Endothelial cell of umbilical vein (primary cell): ENCODE data around the gene SCAPER. TPM values are rescaled to one million over a fixed set of nuclear protein-coding genes. Genes with fewer than 3 reads are reported as not detected.

Experiments used
- BruUV-seq: library from RNA; stranded (reverse); fragments of 400-500 nt; replicated peaks from 2 replicates; lab custom pipeline; 2021; lab: Mats Ljungman, UMichigan
- CTCF ChIA-PET: fragments of 300-600, 350-600 bp; sonication (Branson Sonifier 250); formaldehyde crosslinking; loops from one replicate; lab custom pipeline; 2021; ENCODE audit warnings: antibody characterized with exemption, inconsistent platforms; lab: Charles Lee
- POLR2A ChIA-PET: fragments of 300-600, 350-600 bp; sonication (Branson Sonifier 250); formaldehyde crosslinking; loops from one replicate; lab custom pipeline; 2021; ENCODE audit warnings: antibody characterized with exemption, inconsistent platforms; lab: Charles Lee
- DNase-seq: peaks from one replicate; pipeline ENCODE4 v3.0.0-alpha.2; 2011; ENCODE audit warnings: low read depth, low spot score
- FAIRE-seq: peaks from 2 replicates; lab custom pipeline; 2011; peaks lifted over from hg19 to GRCh38; lab: Jason Lieb, UNC
- H2AFZ ChIP-seq: 2 replicates; pipeline ENCODE4 v1.6.0; 2012; ENCODE audit warnings: low read depth, low read length, control low read depth, inconsistent platforms
- H3K27ac ChIP-seq: 2 replicates; pipeline ENCODE4 v1.5.1; 2011; ENCODE audit warnings: low read depth, mild to moderate bottlenecking, control low read depth, low read length, moderate library complexity; ENCODE audit not compliant: insufficient read depth
- H3K27me3 ChIP-seq, 2 experiments: 2 replicates each; pipeline versions ENCODE4 v1.6.0 to v1.6.1; 2011; ENCODE audit warnings: low read length in 2 of 2, mixed read lengths in 1 of 2; ENCODE audit not compliant: control insufficient read depth in 2 of 2, insufficient read depth in 2 of 2
- H3K36me3 ChIP-seq, 2 experiments: 2 replicates in 1 of 2; 3 replicates in 1 of 2; pipeline ENCODE4 v1.5.1; 2011; ENCODE audit warnings: low read length in 2 of 2, mild to moderate bottlenecking in 1 of 2, moderate library complexity in 1 of 2; ENCODE audit not compliant: control insufficient read depth in 2 of 2, insufficient read depth in 2 of 2; ENCODE audit errors: extremely low read depth in 1 of 2
- H3K4me1 ChIP-seq: 3 replicates; pipeline ENCODE4 v1.5.1; 2011; ENCODE audit warnings: mild to moderate bottlenecking, low read length; ENCODE audit not compliant: control insufficient read depth, insufficient read depth; ENCODE audit errors: extremely low read depth
- H3K4me2 ChIP-seq: 2 replicates; pipeline ENCODE4 v1.6.1; 2011; ENCODE audit warnings: low read length, control low read depth, mixed read lengths; ENCODE audit not compliant: insufficient read depth
- H3K4me3 ChIP-seq, 3 experiments: fragments of 200-600 bp in 1 of 3; sonication (generic), shearing (Covaris generic) in 1 of 3; replicated peaks in 1 of 3; 2 replicates each; pipeline ENCODE4 v1.5.1; 2011 to 2016; ENCODE audit warnings: control low read depth in 3 of 3, low read length in 3 of 3, mild to moderate bottlenecking in 2 of 3, inconsistent platforms in 1 of 3, low read depth in 1 of 3, moderate library complexity in 1 of 3; ENCODE audit not compliant: insufficient read depth in 1 of 3
- H3K79me2 ChIP-seq: 2 replicates; pipeline ENCODE4 v1.6.0; 2012; ENCODE audit warnings: low read length, inconsistent platforms; ENCODE audit not compliant: control insufficient read depth, insufficient read depth
- H3K9ac ChIP-seq: replicated peaks from 2 replicates; pipeline ENCODE3; 2011; ENCODE audit warnings: low read length, control low read depth; ENCODE audit not compliant: insufficient read depth; ENCODE audit errors: extremely low read depth
- H3K9me1 ChIP-seq: replicated peaks from 3 replicates; pipeline ENCODE4 v1.6.0; 2011; ENCODE audit warnings: mild to moderate bottlenecking, low read length; ENCODE audit not compliant: control insufficient read depth, insufficient read depth; ENCODE audit errors: extremely low read depth
- H3K9me3 ChIP-seq: replicated peaks from 2 replicates; pipeline ENCODE4 v1.5.1; 2012; ENCODE audit warnings: low read length, inconsistent platforms; ENCODE audit not compliant: control insufficient read depth, insufficient read depth
- H4K20me1 ChIP-seq: replicated peaks from 2 replicates; pipeline ENCODE3; 2011; ENCODE audit warnings: mild to moderate bottlenecking, low read length; ENCODE audit not compliant: control insufficient read depth, insufficient read depth; ENCODE audit errors: extremely low read depth
- CTCF ChIP-seq, 2 donors: IDR thresholded peaks; 1 replicate in 1 of 2; 2 replicates in 1 of 2; pipeline ENCODE4 v1.5.1; 2011; ENCODE audit warnings: low read length in 2 of 2, mild to moderate bottlenecking in 2 of 2, moderate library complexity in 2 of 2, control low read depth in 1 of 2, inconsistent platforms in 1 of 2, low read depth in 1 of 2; ENCODE audit not compliant: insufficient read depth in 1 of 2; ENCODE audit errors: extremely low read depth in 1 of 2
- EZH2 ChIP-seq: IDR thresholded peaks from 2 replicates; pipeline ENCODE4 v1.6.1; 2012; ENCODE audit warnings: borderline replicate concordance, low read depth, mild to moderate bottlenecking, moderate library complexity, low read length, inconsistent platforms; ENCODE audit not compliant: severe bottlenecking
- FOS ChIP-seq: IDR thresholded peaks from 2 replicates; pipeline ENCODE4 v1.6.1; 2011; ENCODE audit warnings: mild to moderate bottlenecking, low read length, moderate library complexity, borderline replicate concordance; ENCODE audit not compliant: insufficient read depth
- GATA2 ChIP-seq: IDR thresholded peaks from 2 replicates; pipeline ENCODE4 v1.7.0; 2011; ENCODE audit warnings: low read depth, mild to moderate bottlenecking, moderate library complexity, mixed read lengths, low read length; ENCODE audit not compliant: insufficient read length, insufficient read depth
- JUN ChIP-seq: IDR thresholded peaks from 2 replicates; pipeline ENCODE4 v1.6.1; 2011; ENCODE audit warnings: borderline replicate concordance, low read depth; ENCODE audit not compliant: insufficient read length, insufficient read depth
- MAX ChIP-seq: IDR thresholded peaks from 2 replicates; pipeline ENCODE4 v1.6.1; 2011; ENCODE audit not compliant: insufficient read depth, insufficient read length
- MYC ChIP-seq: IDR thresholded peaks from one replicate; pipeline ENCODE4 v1.6.1; 2011; ENCODE audit warnings: mild to moderate bottlenecking, low read depth, low read length
- POLR2A ChIP-seq: IDR thresholded peaks from 2 replicates; pipeline ENCODE4 v1.6.1; 2012; ENCODE audit warnings: low read depth, mild to moderate bottlenecking, control low read depth, low read length
- POLR2AphosphoS5 ChIP-seq: IDR thresholded peaks from 2 replicates; pipeline ENCODE4 v1.6.1; 2012; ENCODE audit warnings: low read depth, mild to moderate bottlenecking, control low read depth, low read length, moderate library complexity; ENCODE audit not compliant: insufficient read depth
- dilution Hi-C: fragments of 300-500 bp; cut with MboI; formaldehyde crosslinking; loops from one replicate; pipeline ENCODE4 v1.15.0; 2019; ENCODE audit warnings: low sequenced_read_pairs; ENCODE audit not compliant: extremely low pct_ligation_motif_present
- intact Hi-C: fragments of 100-400 bp; cut with micrococcal nuclease; formaldehyde crosslinking; loops from one replicate; pipeline ENCODE4 v1.10.0; 2022
- polyA plus RNA-seq, 4 experiments: library from polyadenylated mRNA; depleted of rRNA in 3 of 4; stranded (reverse) in 3 of 4; unstranded in 1 of 4; fragments of >200 nt; gene quantifications; 2 replicates each; pipeline versions ENCODE4 v1.2.1 to v1.2.3, GENCODE V29; 2011 to 2012; ENCODE audit warnings: missing spikeins in 1 of 4
- total RNA-seq: library from RNA; stranded (reverse); gene quantifications from 2 replicates; pipeline ENCODE4 v1.2.3, GENCODE V29; 2021

The SCAPER gene
- total and polyA plus RNA-seq, 2 donors (not counting 3 experiments of a cell fraction or from before 2014, with no cell fraction given), result 2.7 to 12.7 TPM

- Histone ChIP-seq H3K9me1 (no peaks in the 10 kb centered on the region), H3K4me2 (no peak overlapping the region), H3K27ac (no peak overlapping the region), H3K27me3 (peaks cover 21 to 41% of the 10 kb centered on the region in 2 experiments), H3K36me3 (no peaks in the 10 kb centered on the region), H4K20me1 (no peaks in the 10 kb centered on the region), H3K9ac (no peak overlapping the region), H3K9me3 (no peaks in the 10 kb centered on the region), H3K4me3 (no peak overlapping the region), H3K4me1 (no peaks in the 10 kb centered on the region), H3K79me2 (no peaks in the 10 kb centered on the region), H2AFZ (no peak overlapping the region)
- dilution Hi-C loops (no loop called here), intact Hi-C loops (no loop called here)
- ChIA-PET POLR2A (no interaction called here), CTCF (no interaction called here)
- FAIRE-seq (no peak), DNase-seq (no peak)
- no TSS peak for BruUV-seq
- TF ChIP-seq POLR2AphosphoS5, result no peak
- no peak for TF ChIP-seq CTCF (IDR thresholded peaks at IDR 0.05; ENCODE audit: extremely low read depth in 1 of 2, insufficient read depth in 1 of 2, low read depth in 1 of 2, low read length in 2 of 2)
- TF ChIP-seq POLR2A, result no peak
- TF ChIP-seq GATA2, result no peak
- TF ChIP-seq JUN, result no peak
- no peak for TF ChIP-seq FOS
- TF ChIP-seq MAX, result no peak
- no peak for TF ChIP-seq EZH2
- no peak for TF ChIP-seq MYC
These were observed 581.1 kb downstream of the SCAPER start for GRCh38 chr15:76324066-76324465.
